Measurements from ENCODE around the gene DIP2B.
"Not testable (repeated sequence)": the region's sequence is repeated elsewhere in the genome, so short reads cannot be mapped to it uniquely, and the experiment has no call there.

DIP2B gene

GRCh38 chr12:50739611-50740010 is 234.8 kb downstream of the DIP2B start:
- no peak for DNase-seq

GRCh38 chr12:50740307-50740706 is 235.5 kb downstream of the DIP2B start:
- DNase-seq = no peak

GRCh38 chr12:50742776-50743175 is 238.0 kb downstream of the DIP2B start:
- no peak for DNase-seq

GRCh38 chr12:50745861-50746260 is 241.1 kb downstream of the DIP2B start:
- DNase-seq = no peak

GRCh38 chr12:50746431-50746830 is 241.6 kb downstream of the DIP2B start:
- DNase-seq = no peak

GRCh38 chr12:50747817-50748216 is 243.0 kb downstream of the DIP2B start:
- no peak for DNase-seq

- DNase-seq = no peak
Observed at GRCh38 chr12:50749459-50749882, 244.7 kb downstream of the DIP2B start.

- no peak for DNase-seq
Observed at GRCh38 chr12:50750366-50750765, 245.6 kb downstream of the DIP2B start.

GRCh38 chr12:50751948-50752721 is 247.3 kb downstream of the DIP2B start:
- DNase-seq = no peak

- no peak for DNase-seq
Observed at GRCh38 chr12:50753232-50753769, 248.5 kb downstream of the DIP2B start.

- peak; percentile 77 to 91 for DNase-seq
Observed at GRCh38 chr12:50763639-50764285, 259.0 kb downstream of the DIP2B start, which contains the start of gene ATF1. TSS of gene ATF1 (plus strand) at chr12:50764101. CDS start at chr12:50780146, 16,045 bp downstream.

GRCh38 chr12:50764286-50765094 is 259.7 kb downstream of the DIP2B start:
- DNase-seq = peak; percentile 63 to 74

GRCh38 chr12:50765095-50765911 is 260.5 kb downstream of the DIP2B start:
- peak; percentile 2 to 39 for DNase-seq

- DNase-seq = no peak
Observed at GRCh38 chr12:50768391-50768790, 263.6 kb downstream of the DIP2B start.

- DNase-seq = not testable (repeated sequence)
Observed at GRCh38 chr12:50768813-50769212, 264.0 kb downstream of the DIP2B start.

GRCh38 chr12:50771409-50771808 is 266.6 kb downstream of the DIP2B start:
- DNase-seq = no peak

GRCh38 chr12:50772470-50772869 is 267.7 kb downstream of the DIP2B start:
- DNase-seq = no peak

- DNase-seq = no peak
Observed at GRCh38 chr12:50772877-50773276, 268.1 kb downstream of the DIP2B start.

GRCh38 chr12:50775251-50775650 is 270.5 kb downstream of the DIP2B start:
- DNase-seq = no peak

GRCh38 chr12:50776749-50777728 is 272.3 kb downstream of the DIP2B start:
- no peak for DNase-seq
